Effector memory CD4-positive, alpha-beta T cell (primary cell): ENCODE data around the gene KLHL29.

Experiments
- DNase-seq, 3 donors: peaks; one replicate each; pipeline ENCODE4 v3.0.0-alpha.2; 2020
- H3K27ac ChIP-seq: 2 replicates; pipeline ENCODE4 v1.7.0; 2013; ENCODE audit warnings: mild to moderate bottlenecking, low read length, moderate library complexity; ENCODE audit not compliant: insufficient read depth, poor library complexity, severe bottlenecking
- H3K27me3 ChIP-seq: replicated peaks from 2 replicates; pipeline ENCODE4 v1.7.0; 2013; ENCODE audit warnings: mild to moderate bottlenecking, low read length; ENCODE audit not compliant: insufficient read depth, control insufficient read depth, poor library complexity, severe bottlenecking
- H3K36me3 ChIP-seq: 2 replicates; pipeline ENCODE4 v1.7.0; 2013; ENCODE audit warnings: mild to moderate bottlenecking, low read length, moderate library complexity; ENCODE audit not compliant: control insufficient read depth, insufficient read depth
- H3K4me1 ChIP-seq: 2 replicates; pipeline ENCODE4 v1.7.0; 2013; ENCODE audit warnings: low read length, mild to moderate bottlenecking; ENCODE audit not compliant: control insufficient read depth, insufficient read depth, poor library complexity, severe bottlenecking
- H3K4me3 ChIP-seq: 2 replicates; pipeline ENCODE4 v1.7.0; 2013; ENCODE audit warnings: low read length, low read depth, mild to moderate bottlenecking; ENCODE audit not compliant: insufficient read depth, poor library complexity, severe bottlenecking
- H3K9me3 ChIP-seq: 2 replicates; pipeline ENCODE4 v1.7.0; 2013; ENCODE audit warnings: mild to moderate bottlenecking, low read length, moderate library complexity; ENCODE audit not compliant: control insufficient read depth

KLHL29 gene

GRCh38 chr2:23659328-23659727 lies 274.3 kb downstream of the KLHL29 start:
- Histone ChIP-seq H3K27ac (no peak overlapping the region), H3K36me3 (no peaks in the 10 kb centered on the region), H3K27me3 (no peaks in the 10 kb centered on the region), H3K4me3 (no peak overlapping the region), H3K9me3 (no peaks in the 10 kb centered on the region), H3K4me1 (no peaks in the 10 kb centered on the region)
- no peak for DNase-seq

DNA sequence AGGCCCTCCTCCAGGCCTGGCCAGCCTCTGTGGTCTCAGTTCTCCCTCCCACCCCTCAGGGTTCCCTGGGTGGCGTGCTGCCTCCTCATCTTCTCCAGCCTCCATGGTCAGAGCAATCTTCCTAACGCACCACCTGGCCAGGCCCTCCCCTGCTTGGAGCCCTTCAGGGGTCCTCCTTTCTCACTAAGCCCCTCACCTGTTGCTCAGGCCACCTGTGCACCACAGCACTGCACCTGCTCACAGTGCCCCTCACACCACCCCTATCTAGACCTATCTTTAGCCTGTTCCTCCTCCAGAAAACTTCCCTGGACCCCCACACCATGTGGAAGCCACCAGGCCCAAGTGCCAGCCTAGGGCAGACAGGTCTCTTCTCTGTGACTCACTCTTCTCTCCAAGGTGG lies 274.8 kb downstream of the KLHL29 start:
- H3K36me3 ChIP-seq, result no peaks in the 10 kb centered on the region
- DNase-seq, result no peak
- no peaks in the 10 kb centered on the region for H3K4me1 ChIP-seq
- H3K9me3 ChIP-seq, result no peaks in the 10 kb centered on the region
- H3K4me3 ChIP-seq, result no peak overlapping the region
- H3K27ac ChIP-seq, result no peak overlapping the region
- H3K27me3 ChIP-seq, result no peaks in the 10 kb centered on the region

DNA sequence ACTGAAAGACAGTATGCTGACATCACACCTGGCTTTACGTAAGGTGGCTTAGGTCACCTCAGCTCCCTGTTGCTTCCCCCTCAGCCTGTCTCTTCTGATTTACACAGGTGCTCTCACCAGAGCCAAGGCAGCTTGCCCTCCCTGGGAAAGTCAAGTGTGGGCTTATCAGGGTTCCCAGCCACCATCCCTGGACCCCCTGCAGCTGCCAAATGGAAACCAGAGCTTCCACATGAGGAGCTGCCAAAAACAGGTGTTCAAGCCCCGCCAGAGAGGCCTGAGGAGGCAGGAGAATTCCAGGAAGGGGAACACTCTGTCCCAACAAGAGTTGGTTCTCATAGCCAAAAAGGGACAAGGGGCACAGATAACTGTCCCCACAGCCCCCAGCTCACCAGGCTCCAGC lies 275.3 kb downstream of the KLHL29 start:
- Histone ChIP-seq H3K9me3 (no peaks in the 10 kb centered on the region), H3K27ac (no peak overlapping the region), H3K4me3 (no peak overlapping the region), H3K4me1 (no peaks in the 10 kb centered on the region), H3K27me3 (no peaks in the 10 kb centered on the region), H3K36me3 (no peaks in the 10 kb centered on the region)
- DNase-seq, result no peak

DNA sequence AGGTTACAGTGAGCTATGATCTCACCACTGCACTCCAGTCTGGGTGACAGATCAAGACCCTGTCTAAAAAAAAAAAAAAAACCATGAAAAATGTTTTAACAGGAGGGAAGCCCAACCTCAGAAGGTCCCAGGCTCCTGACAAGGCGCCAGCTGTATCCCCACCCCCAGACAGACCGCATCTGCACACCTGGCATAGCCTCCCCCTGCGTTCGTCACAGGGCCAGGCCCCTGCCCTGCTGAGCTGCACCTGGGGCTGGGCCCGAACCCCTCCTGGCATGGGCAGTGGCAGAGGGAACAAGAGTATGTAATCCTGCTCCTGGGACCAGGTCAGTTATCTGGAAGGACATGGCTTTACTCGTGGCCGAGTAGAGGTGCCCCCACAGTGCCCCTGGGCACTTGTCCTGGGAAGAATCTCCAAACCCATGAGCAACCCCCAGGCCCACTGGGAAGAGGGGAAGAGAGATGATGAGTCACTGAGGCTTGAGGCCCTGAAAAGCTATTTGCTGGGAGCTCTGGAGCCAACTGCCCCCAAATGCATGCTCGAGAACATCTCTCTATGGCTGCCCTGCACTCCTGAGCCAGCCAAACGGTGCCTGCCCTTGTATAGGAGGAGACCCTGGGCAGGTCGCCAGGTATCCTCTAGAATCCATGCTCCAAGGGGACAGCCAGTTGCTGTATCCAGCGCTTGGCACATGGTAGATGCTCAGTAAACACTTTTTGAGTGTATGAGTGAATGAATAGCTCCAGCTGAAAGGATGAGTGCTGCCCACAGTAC lies 276.5 kb downstream of the KLHL29 start:
- no peaks in the 10 kb centered on the region for H3K9me3 ChIP-seq
- H3K27me3 ChIP-seq, result no peaks in the 10 kb centered on the region
- DNase-seq, result no peak
- no peaks in the 10 kb centered on the region for H3K4me1 ChIP-seq
- no peak overlapping the region for H3K27ac ChIP-seq
- H3K36me3 ChIP-seq, result no peaks in the 10 kb centered on the region
- no peak overlapping the region for H3K4me3 ChIP-seq

- DNase-seq, result no peak
- H3K27me3 ChIP-seq, result no peaks in the 10 kb centered on the region
- H3K27ac ChIP-seq, result no peak overlapping the region
- H3K4me3 ChIP-seq, result no peak overlapping the region
- H3K4me1 ChIP-seq, result no peaks in the 10 kb centered on the region
- H3K9me3 ChIP-seq, result no peaks in the 10 kb centered on the region
- H3K36me3 ChIP-seq, result no peaks in the 10 kb centered on the region
These were observed 277.5 kb downstream of the KLHL29 start for GRCh38 chr2:23662466-23662865.

GRCh38 chr2:23662941-23663920 lies 278.3 kb downstream of the KLHL29 start:
- no peaks in the 10 kb centered on the region for H3K9me3 ChIP-seq
- no peaks in the 10 kb centered on the region for H3K4me1 ChIP-seq
- no peak overlapping the region for H3K27ac ChIP-seq
- DNase-seq, result no peak
- no peaks in the 10 kb centered on the region for H3K27me3 ChIP-seq
- no peak overlapping the region for H3K4me3 ChIP-seq
- H3K36me3 ChIP-seq, result no peaks in the 10 kb centered on the region

DNA sequence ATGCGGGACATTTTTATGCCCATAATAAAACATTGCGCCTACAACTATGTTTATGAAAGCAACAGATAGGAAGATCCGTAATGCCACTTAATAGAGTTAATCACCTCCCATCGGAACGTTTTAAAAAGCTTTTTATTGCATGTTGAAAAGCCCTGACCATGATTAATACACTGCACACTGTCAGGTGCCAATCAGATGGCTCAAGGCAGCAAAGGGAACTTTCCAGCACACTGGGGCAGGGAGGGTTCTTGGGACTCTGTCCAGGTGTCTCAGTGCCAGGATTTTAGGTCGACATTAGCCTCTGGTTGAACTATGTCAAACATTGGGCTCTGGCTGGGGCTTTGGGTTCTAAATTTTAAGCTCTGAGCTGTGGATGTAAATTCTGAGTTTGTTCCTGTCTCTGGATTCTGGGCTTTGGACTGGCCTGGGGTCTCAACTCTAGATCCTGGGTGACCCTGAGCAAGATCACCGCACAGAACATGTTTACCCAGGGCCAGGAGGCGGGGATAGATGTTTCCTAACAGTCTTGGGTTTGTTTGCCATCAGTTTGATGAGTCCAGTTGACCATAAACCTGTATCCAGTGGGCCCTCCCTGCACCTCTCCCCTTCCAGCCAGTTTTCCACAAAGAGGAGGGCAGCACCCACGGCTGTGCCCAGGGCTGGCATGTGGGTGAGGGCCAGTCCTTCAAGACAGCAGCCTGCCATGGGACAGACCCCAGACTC lies 279.2 kb downstream of the KLHL29 start:
- no peaks in the 10 kb centered on the region for H3K4me1 ChIP-seq
- H3K27ac ChIP-seq, result no peak overlapping the region
- H3K9me3 ChIP-seq, result no peaks in the 10 kb centered on the region
- H3K27me3 ChIP-seq, result no peaks in the 10 kb centered on the region
- no peak for DNase-seq
- no peaks in the 10 kb centered on the region for H3K36me3 ChIP-seq
- H3K4me3 ChIP-seq, result no peak overlapping the region

- no peaks in the 10 kb centered on the region for H3K27me3 ChIP-seq
- H3K9me3 ChIP-seq, result no peaks in the 10 kb centered on the region
- no peaks in the 10 kb centered on the region for H3K4me1 ChIP-seq
- no peak overlapping the region for H3K27ac ChIP-seq
- H3K4me3 ChIP-seq, result no peak overlapping the region
- no peak for DNase-seq
- no peaks in the 10 kb centered on the region for H3K36me3 ChIP-seq
These were observed 281.4 kb downstream of the KLHL29 start for GRCh38 chr2:23666241-23666979.

GRCh38 chr2:23666980-23667357 lies 282.0 kb downstream of the KLHL29 start:
- H3K27me3 ChIP-seq, result no peaks in the 10 kb centered on the region
- no peak overlapping the region for H3K4me3 ChIP-seq
- no peak overlapping the region for H3K27ac ChIP-seq
- H3K36me3 ChIP-seq, result no peaks in the 10 kb centered on the region
- no peaks in the 10 kb centered on the region for H3K4me1 ChIP-seq
- H3K9me3 ChIP-seq, result no peaks in the 10 kb centered on the region
- DNase-seq, result no peak
